HG02678 (cell line): ENCODE data around the gene PPP1R2.

Experiments
- ATAC-seq: cut with Tn5 transposase; IDR thresholded peaks from one replicate; pipeline ENCODE4 v1.9.1; 2021; ENCODE audit warnings: mild to moderate bottlenecking, moderate library complexity; ENCODE audit not compliant: unreplicated experiment

PPP1R2 gene

GRCh38 chr3:195466251-195466650 is 76.9 kb downstream of the PPP1R2 start:
- no peak for ATAC-seq
